Suppressor macrophage treated with lipopolysaccharide for 1 hour (primary cell): Measurements from ENCODE around the gene FSTL3.
"Not testable (repeated sequence)": the region's sequence is repeated elsewhere in the genome, so short reads cannot be mapped to it uniquely, and the experiment has no call there.

ENCODE experiments used
- DNase-seq, 3 donors: peaks; one replicate each; pipeline ENCODE4 v3.0.0-alpha.2; 2020 to 2022

The FSTL3 gene

DNA sequence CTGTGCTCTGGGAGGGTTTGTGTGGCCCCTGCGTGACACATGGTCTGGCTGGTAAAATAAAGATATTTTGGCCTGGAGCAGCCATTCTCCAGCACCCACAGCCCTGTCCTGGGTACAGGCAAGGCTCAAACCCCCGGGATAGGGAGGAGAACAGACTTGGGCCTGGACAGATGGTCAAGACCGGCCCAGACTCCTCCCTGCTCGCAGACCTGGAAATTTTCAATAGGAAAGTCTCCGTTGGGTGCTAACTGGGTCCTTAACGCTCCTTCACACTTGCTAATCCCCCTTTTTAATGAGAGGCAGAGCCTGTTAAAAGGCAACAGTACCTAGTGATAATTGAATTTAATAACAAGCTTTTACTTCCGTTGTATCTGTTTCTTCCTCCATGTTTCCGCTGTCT is 35.1 kb downstream of the FSTL3 start:
- DNase-seq = no peak

DNA sequence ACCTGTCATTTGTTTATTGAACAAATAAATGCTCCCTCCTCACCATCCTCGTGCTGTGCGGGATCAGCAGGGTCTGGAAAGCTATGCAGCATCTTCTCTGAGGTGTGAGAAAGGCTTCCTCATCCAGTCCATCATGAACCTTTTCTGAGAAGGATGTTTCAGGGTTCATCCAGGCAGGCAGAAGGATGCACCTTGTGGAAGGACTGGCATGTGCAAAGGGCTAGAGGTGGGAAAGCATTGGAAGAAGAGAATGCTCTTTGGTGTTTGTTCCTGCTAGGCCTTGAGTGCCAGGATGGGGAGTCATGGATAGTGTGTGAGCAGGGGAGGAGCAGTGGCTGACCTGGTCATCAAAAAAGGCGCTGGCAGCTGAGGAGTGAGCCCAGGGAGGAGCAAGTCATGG is 39.2 kb downstream of the FSTL3 start:
- DNase-seq = no peak

DNA sequence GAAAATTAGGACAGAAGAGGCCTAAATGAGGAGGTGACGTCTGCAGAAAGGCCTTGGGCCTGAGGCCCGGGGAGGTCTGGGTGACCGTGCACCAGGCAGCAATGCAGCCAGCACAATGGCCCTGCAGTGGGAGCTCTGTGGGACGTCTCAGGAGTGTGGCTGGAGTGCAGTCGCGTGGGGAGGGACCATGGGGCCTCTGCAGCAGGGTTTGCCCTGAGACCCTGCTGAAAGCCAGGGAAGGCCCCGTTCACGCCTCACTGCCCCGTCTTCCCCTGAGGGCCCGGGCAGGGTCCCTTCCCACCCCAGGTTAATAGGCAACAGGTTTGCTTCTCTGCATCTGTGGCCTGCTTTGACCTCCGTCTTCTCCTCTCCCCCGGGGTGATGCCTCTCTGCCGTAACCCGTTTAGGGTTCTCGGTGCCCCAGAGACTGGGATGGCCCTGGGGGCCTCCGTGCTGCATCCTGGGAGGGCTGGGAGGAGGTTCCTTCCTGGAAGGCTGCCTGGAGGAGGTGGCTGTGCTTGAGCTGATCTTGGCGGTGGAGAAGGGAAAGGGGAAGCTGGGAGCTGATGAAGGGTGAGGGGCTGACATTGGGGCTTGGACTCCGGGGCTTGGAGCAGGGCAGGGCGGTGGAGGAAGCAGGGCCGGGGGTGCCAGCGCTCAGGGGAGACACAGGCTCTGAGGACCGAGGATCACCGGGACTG is 42.2 kb downstream of the FSTL3 start:
- DNase-seq = no peak

DNA sequence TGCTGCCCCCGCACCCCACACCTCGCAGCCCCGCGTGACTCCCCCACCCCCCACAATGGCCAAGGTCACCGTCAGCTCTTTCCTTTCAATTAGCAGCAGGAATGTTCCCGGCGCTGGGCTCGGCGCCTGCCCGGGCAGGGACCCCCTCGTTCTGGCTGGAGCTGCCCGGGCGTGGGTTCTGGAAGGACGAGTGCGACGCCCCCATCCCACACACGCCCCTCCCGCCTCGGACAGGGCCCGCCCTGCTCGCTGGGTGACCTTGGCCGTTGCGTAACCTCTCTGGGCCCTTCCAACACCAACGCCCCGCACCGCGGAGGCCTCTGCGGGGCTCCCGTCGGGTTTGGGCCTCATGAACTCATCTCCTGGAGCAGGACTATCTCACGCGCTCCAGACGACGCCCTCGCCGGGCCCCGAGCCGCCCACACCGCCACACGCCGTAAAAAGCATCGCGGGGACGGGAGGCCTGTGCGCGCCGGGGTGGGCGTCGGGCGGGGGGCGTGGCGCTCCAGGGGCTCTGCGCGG is 42.9 kb downstream of the FSTL3 start:
- peak in 2 of 3 donors; percentile 26 to 51 for DNase-seq

DNA sequence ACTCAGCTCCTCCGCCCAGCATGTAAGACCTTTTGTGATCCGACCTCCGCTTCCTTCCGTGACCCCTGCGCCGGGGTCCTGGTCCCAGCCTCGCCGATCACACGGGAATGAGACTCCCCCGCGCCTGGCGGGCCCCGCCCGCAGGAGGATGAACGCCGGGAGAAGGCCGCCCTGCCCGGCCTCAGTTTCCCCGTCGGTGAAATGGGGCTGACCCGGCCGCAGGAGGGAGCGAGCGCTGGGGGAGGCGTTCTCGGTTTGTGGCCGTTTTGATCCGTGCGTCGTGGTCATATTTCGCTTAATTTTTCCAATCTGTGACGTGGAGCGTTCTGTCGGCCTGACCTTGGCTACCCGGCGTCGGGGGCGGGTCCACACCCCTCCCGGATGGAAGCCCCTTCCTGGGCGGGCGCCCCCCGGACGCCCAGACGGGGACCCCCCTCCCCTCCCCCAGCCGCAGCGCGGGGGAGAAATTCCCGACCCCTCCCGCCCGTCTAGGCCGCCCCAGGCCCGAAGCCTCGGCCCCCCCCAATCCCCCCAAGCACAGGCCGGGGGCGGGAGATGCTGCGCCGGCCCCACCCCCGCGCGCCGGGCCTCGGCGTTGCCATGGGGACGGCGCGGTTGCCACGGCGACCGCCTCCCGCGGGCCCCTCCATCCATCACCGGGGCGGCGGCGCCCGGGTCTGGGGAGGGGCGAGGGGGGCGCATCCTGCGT is 43.6 kb downstream of the FSTL3 start:
- no peak for DNase-seq

DNA sequence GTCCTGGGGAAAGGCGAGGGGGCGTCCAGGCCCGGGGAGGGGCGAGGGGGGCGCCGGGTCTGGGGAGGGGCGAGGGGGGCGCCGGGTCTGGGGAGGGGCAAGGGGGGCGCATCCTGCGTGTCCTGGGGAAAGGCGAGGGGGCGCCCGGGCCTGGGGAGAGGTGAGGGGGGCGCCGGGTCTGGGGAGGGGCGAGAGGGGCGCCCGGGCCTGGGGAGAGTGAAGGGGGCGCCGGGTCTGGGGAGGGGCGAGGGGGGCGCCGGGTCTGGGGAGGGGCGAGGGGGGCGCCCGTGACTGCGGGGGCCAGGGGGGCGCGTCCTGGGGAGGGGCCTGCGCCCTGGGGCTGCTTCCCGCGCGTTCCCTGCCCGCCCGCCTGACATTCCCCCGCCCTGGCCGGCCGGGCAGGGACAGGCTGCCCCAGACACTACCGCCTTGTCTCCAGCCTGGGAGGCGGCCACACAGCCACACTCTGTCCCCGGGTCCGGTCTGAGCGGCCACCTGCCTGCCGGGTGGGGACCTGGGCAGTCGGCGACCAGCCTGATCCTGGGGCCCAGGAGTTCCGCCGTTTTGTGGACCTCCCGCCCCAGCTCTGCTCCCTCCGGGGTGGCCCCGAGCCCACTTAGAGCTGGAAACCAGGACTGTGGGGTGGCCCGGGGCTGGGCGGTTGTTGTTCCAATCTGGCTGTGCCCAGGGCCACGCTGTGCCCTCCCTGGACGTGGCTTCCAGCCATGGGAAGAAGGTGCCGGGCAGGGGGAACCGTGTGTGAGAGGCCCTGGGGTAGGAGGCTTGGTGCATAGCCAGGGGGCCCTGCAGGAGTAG is 44.4 kb downstream of the FSTL3 start:
- no peak for DNase-seq

DNA sequence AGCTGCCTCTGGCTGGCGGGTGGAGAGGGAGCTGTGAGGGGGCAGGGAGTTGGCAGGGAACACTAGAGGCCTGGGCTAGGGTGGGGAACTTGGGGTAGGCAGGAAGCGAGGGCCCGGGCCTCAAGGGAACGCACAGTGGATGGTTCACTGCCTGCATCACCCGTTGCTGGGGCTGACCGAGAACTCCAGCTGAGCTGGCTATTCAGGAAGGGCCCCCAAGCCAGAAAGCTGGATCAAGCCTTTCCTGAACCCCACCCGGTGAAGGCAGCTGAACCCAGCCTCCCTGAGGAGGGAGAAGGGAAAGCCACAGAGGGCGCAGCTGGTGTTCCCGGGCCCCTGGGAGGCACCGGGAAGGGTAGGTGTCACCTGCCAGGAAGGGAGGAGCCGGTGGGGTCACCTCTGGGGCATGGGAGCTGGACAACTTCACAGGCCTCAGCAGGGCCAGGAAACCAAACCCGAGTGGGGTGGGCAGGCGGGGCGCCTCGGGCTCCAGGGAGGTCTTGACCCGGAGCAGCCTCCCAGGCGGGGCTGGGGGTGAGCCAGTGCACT is 46.4 kb downstream of the FSTL3 start:
- DNase-seq = no peak

DNA sequence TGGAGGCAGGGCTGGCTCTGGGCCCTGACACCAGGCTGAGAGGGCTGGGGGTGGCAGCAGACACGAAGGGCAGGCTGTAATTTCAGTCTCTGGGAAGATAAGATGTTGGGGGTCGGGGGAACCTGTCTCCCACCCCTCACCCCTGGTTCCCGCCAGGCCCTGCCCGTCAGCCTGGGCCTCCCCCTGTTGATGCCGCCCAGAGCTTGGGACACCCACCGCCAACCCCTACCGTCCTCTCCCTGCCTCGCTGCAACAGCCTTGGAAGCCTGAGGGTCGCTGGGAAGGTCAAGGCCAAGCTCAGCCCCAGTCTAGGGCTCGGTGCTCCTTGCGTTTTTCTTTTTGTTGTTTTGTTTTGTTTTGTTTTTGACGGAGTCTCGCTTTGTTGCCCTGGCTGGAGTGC is 47.1 kb downstream of the FSTL3 start:
- no peak for DNase-seq

DNA sequence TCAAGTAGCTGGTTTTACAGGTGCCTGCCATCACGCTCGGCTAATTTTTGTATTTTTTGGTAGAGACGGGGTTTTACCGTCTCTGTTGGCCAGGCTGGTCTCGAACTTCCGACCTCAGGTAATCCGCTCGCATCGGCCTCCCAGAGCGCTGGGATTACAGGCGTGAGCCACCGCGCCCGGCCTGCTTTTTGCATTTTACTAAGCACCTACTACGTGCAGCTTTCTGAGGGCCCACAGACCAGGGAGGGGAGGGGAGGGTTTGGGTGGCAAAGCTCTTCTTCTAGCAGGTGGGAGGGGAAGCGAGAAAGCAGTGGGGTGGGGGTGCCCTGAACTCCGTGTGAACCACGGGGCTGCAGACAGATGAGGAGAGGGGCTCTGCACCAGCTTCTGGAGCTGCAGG is 47.5 kb downstream of the FSTL3 start:
- no peak for DNase-seq

DNA sequence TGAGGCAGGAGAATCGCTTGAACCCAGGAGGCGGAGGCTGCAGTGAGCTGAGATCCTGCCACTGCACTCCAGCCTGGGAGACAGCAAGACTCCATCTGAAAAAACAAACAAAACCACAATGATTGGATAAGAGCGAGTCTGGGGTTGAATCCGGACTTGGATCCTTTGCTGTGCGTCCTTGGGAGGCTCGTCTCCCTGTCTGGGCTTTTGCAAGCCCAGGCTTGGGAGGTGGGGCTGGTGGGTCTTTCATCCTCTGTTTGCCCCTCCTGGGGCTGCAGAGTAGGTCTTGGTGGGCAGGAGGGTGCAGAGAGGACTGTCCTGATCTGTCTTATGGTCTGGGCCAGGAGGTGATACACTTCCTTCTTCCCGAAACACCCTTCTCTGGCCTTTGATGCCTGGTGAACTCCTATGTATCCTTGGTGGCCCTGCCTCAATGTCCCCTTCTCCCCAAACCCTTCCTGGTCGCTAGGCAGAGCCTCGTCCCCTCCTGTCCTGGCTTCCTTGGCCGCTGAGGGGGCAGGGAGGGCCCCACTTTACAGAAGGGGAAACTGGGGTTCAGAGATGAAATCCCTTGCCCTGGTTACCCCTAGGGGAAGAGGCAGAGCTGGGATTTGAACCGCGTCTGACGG is 49.4 kb downstream of the FSTL3 start:
- no peak for DNase-seq

DNA sequence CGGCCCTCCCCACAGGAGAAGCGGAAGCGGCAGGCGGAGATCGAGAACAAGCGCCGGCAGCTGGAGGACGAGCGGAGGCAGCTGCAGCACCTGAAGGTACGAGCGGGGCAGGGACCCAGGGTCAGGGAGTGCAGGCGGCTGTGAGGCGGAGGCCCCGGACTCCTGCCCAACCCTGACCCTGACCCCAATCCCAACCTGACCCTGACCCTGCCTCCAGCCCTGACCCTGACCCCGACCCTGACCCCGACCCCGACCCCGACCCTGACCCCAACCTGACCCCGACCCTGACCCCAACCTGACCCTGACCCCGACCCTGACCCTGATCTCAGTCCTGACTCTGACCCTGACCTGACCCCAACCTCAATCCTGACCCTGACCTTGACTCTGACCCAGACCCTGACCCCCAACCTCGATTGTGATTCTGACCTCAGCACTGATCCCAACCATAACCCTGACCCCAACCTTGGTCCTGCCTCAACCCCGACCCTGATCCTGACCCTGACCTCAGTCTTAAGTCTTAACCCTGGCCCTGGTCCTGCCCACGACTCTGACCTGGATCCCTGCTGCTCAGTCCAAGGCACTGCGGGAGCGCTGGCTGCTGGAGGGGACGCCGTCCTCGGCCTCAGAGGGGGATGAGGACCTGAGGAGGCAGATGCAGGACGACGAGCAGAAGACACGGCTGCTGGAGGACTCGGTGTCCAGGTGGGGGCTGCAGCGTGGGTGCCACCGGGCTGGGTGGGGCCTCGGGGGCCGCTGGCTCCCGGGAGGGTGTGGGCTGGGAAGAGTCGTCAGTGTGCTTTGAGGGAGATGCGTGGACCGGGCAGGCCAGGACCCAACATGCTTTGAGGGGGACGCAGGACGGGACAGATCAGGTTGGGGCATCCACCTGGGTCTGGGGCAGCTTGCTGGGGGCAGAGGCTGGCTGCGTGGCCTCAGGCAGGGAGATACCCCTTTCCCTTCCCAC is 51.1 kb downstream of the FSTL3 start:
- DNase-seq = no peak

DNA sequence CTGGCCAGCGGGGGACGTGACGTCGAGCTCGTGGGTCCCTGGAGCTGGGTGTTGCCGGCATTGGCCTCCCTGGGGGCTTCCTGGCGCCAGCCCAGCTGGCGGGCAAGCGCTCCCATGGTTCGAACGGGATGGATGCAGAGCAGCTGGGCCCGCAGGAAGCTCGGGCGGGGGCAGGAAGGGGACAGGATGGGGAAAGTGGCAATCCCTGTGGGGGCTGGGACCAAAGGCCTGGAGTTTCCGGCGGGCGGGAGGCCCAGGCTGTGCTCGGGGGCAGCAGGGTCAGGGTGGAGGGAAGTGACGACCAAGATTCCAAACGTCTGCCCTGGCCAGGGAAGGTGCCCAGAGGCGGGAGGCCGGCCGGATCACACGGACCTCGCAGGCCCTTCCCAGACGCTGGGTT is 51.8 kb downstream of the FSTL3 start:
- peak in 1 of 3 donors; percentile 27 for DNase-seq

DNA sequence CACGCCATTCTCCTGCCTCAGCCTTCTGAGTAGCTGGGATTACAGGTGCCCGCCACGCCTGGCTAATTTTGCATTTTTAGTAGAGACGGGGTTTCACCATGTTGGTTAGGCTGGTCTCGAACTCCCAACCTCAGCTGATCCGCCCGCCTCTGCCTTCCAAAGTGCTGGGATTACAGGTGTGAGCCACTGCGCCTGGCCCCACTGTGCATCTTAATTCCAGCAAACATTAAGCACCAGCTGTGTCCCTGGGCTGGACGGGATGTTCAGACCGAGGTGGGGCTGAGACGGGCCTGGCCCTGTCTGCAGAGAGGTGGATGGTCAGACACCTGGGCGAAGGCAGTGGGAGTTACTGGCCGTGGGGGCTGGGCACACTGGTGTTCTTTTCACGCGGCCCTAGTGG is 53.4 kb downstream of the FSTL3 start:
- not testable (repeated sequence) for DNase-seq

DNA sequence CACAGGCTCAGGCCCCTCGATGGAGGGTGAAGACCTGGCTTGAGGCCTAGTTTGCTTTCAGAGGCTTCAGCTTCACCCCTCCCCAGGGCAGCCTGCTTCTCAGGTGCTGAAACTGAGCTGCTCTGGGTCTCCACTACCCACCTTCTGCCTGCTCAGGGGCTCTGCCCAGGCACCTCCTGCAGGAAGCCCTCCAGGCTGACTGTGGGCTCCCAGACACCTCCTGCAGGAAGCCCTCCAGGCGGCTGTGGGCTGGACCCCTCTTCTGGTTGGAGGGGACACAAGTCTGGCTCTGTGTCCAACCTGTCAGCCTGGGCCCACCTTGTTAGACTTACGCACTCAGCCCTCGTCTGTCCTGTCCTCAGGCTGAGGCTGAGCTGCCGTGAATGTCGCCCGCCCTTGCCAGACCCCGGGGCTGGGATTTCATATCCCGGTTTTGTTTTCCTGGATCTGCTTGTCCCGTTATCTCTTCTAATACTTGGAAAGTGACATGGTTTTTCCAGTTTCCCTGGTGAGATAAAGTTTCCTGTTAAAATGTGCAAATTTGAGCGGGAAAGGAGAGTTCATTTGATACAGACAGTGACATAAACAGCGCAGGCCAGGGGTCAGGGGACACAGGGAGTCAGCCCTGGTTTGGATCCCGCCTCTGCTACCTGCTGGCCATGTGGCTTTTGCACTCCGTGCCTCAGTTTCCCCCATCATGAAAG is 53.9 kb downstream of the FSTL3 start:
- DNase-seq = no peak

DNA sequence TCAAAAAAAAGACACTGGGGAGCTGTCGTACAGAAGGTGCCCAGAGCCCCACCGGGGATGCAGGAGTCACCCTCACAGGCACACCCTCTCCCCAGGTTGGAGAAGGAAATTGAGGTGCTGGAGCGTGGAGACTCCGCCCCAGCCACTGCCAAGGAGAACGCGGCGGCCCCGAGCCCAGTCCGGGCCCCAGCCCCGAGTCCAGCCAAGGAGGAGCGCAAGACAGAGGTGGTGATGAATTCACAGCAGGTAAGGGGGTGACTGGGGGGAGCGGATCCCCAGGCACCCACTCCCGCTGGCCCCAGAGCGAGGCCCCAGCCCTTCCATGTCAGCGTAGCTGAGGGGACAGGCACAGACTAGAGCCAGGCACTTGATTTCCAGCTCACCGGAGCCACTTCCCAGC is 54.8 kb downstream of the FSTL3 start:
- no peak for DNase-seq

DNA sequence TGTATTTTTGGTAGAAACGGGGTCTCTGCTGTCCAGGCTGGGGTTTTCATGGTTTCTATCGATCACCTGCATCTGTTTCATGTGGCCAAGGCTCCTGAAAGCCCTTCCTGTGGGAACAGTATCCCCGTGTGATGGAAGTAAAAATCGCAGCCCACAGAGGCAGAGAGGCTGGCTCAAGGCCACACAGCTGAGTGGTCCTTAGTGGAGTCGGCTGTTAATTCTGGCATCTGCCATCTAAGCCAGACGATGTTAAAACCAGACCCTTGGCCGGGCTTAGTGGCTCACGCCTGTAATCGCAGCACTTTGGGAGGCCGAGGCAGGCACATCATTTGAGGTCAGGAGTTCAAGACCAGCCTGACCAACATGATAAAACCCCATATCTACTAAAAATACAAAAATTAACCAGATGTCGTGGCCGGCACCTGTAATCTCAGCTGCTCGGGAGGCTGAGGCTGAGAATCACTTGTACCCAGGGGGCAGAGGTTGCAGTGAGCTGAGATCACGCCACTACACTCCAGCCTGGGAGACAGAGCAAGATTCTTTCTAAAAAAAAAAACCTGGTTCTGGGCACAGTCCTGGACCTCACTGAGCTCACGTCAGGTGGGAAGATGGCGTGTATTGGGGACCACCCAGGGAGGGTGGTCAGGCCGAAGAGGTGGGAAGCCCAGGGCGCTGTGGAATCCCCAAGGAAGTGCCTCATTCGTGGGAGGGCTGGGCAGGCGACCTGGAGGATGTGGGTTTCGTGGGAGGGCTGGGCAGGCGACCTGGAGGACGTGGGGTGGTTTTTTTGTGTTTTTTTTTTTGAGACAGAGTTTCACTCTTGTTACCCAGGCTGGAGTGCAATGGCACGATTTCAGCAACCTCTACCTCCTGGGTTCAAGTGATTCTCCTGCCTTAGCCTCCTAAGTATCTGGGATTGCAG is 56.2 kb downstream of the FSTL3 start:
- no peak for DNase-seq
